HUDEP-2 (cell line): Measurements from ENCODE around the gene PCNT.

Experiments
- DNase-seq, 76 experiments: peaks; one replicate each; lab custom pipeline; 2025; ENCODE audit not compliant: unreplicated experiment in 76 of 76; lab: John Stamatoyannopoulos, UW

PCNT gene

GRCh38 chr21:46323710-46324389 is at the start of gene PCNT, which contains the start of gene C21orf58:
Gene PCNT, plus strand, starts transcription at chr21:46324156. Its CDS starts 73 bp downstream, at chr21:46324229.
Gene C21orf58, minus strand, starts transcription at chr21:46323870. Its CDS starts 1,132 bp downstream, at chr21:46322738.
- DNase-seq = peak in 75 of 76 experiments; percentile 87 to 100 (median 99)

DNA sequence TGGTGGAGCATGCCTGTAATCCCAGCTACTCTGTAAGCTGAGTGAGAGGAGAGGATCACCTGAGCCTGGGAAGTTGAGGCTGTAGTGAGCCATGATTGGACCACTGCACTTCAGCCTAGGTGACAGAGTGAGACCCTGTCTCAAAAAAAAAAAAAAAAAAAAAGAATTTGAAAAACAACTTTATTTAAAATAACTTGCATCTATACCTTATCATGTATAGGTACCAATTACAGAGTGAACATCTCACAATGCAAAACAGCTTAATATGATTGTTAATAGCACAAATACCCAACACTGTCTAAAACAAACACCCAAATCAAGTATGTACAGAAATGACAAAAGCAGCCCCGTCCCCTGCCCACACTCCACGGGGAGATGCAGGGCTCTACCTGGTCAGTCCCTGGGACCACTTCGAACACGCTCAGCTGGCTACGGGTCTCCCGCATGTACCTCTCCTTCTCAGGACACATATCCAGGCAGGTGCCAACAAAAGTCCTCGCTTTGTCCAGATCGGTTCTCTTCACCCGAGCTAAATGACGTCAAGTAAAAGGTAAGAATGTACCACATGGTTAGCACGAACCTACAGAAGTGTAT is 49.1 kb upstream of the PCNT start:
- no peak for DNase-seq

- DNase-seq = peak in 1 of 76 experiments; percentile 3
Measured at GRCh38 chr21:46284077-46284644, 39.8 kb upstream of the PCNT start.

DNA sequence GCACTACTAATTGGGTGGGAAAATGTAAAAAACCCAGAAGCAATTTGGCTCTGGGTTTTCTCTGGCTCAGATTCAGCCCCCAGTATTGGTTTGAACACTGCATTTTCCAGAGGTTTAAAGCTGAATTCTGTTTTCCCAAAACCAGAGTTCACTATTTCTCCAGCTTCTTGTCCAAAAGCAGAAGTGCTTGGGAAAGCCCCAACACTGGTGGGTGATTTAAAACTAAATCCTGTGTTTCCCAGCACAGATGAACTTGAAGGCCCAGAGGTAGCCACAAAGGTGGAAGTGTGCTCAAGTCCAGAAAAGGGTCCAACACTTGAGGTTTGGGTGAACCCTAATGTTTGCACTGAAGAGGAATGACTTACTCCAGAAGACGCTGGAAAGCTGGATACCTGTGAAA is 39.2 kb upstream of the PCNT start:
- no peak for DNase-seq

GRCh38 chr21:46285206-46285661 is 38.7 kb upstream of the PCNT start, which contains the start of gene MCM3AP:
Gene MCM3AP, minus strand, starts transcription at chr21:46285611. Its CDS starts 325 bp downstream, at chr21:46285286.
- no peak for DNase-seq

DNA sequence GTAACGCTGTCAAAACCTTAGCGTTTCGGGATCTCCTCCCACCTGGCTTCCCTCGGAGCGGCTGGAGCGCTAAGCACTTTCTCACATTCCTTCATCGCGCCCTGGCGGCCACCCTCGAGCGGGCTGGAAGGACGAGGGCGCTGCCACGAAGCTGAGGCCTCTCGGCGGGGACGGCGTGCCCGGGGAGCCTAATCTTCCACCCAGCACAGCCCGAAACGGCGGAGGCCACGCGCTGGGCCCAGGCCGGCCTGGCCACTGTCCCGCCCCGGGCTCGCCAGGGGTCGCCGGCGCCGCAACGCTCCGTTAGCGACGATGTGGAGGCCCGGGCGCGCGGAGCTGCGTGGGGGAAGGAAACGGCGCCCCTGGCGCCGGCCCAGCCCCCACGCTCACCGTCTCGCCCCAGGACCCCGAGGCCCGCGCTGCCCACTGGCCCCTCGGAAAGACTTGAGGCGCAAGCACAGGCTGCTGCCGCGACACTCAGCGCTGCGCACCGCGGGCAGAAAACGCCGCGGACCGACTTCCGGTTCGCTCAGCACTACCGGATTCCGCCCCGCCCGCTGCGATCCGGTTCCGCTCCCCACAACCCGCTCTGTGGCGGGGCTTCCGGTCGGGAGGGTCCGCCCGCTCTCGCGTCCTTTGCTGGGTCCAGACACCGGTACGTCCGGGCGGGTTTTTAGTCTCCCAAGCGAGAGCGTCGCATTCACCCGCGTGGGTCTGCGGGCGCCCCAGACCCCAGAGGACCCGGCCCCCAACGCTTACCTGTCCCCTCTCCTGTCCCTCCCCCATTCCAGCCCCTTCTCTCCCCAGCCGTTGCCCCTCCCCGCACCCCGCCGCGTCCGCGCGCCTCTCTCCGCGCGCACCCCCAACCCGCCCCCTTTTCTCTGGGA is 38.0 kb upstream of the PCNT start, which contains the start of gene YBEY:
Gene YBEY, plus strand, starts transcription at position 582 of the 887 bp plus-strand sequence. CDS start 572 bp downstream, outside the sequence.
- peak in 73 of 76 experiments; percentile 27 to 93 (median 82) for DNase-seq

GRCh38 chr21:46286648-46287002 is 37.3 kb upstream of the PCNT start:
- peak in 4 of 76 experiments; percentile 36 to 63 (median 50) for DNase-seq

- DNase-seq = no peak
Measured at GRCh38 chr21:46287541-46287940, 36.4 kb upstream of the PCNT start.

- no peak for DNase-seq
Measured at GRCh38 chr21:46289655-46290179, 34.2 kb upstream of the PCNT start.

DNA sequence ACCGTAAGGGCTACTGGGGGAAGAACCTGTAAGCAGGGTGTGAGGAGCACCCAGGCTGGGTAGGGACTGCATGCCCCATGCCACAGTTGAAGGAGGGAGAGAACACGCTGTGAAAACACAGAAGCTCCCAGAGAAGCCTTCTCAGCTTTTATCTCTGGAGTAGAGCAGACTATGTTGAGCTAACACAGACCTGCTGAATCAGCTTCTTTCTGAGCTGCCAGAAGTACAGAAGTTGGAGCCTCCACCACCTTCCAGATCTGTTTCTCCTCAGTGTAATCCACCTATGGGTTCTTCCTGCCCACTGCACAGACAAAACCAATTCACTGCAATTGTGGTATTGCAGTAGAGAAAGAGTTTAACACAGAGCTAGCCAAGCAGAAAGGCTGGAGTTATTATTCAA is 32.4 kb upstream of the PCNT start:
- no peak for DNase-seq

- DNase-seq = peak in 62 of 76 experiments; percentile 12 to 86 (median 44)
Measured at GRCh38 chr21:46294647-46295176, 29.2 kb upstream of the PCNT start.

DNA sequence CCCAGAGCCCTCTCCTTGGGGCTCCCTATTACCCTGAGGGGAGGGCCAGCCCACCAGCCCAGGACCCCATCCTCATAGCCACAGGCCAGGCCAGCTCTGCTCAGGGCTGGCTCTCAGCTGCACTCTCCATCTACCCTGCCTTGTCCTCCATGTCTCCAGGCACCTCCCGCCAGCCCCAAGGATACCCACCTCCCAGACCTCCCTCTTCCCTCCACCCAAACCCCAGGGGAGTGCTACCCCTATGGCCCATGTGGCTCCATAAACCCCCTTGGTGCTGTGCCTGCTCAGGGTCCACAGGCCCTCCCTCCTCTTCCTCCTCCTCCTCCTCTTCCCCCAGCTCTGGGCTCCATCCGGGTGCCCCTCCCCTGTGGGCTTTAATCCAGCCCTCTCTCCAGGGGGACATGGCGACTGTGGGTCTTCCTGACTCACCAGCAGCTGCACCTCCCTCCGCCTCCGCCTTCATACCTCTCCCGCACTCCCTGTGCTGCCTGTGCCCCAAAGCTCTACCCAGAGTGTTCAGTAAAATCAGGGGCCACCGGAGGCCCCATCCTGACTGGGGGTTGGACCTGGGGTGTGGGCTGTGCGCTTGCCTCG is 28.7 kb upstream of the PCNT start:
- peak in 1 of 76 experiments; percentile 16 for DNase-seq

DNA sequence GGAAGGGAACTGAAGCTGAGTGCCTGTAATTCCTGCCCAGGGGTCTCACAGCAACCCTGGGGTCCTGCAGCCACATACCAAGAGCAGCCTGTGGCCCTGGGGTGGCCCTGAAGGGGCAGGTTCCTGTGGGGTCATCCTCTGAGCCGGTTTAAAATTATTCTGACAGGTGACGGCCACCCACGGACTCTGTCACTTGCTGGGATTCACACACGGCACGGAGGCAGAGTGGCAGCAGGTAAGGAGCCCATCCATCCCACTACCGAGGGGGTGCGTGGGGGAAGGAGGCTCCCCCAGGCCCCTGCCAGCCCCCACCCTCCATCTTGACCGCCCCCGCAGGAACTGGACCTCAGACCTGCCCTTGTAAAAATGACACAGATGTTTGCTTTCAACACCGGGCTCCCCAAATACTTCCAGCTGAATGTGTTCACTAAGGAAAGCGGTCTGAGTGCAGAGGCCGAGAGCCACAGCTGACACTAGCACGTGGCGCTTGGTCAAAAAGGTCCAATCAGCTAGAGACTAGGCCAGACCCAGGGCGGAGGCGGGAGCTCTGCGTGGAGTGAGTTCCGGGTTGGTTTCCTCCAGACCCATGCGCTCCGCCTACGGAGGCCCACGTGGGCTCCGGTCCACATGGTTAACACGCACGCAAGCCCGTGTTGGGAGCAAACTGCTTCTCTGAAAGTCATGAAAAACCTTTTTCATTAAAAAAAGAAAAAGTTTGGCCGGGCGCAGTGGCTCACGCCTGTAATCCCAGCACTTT is 27.8 kb upstream of the PCNT start:
- DNase-seq = no peak

DNA sequence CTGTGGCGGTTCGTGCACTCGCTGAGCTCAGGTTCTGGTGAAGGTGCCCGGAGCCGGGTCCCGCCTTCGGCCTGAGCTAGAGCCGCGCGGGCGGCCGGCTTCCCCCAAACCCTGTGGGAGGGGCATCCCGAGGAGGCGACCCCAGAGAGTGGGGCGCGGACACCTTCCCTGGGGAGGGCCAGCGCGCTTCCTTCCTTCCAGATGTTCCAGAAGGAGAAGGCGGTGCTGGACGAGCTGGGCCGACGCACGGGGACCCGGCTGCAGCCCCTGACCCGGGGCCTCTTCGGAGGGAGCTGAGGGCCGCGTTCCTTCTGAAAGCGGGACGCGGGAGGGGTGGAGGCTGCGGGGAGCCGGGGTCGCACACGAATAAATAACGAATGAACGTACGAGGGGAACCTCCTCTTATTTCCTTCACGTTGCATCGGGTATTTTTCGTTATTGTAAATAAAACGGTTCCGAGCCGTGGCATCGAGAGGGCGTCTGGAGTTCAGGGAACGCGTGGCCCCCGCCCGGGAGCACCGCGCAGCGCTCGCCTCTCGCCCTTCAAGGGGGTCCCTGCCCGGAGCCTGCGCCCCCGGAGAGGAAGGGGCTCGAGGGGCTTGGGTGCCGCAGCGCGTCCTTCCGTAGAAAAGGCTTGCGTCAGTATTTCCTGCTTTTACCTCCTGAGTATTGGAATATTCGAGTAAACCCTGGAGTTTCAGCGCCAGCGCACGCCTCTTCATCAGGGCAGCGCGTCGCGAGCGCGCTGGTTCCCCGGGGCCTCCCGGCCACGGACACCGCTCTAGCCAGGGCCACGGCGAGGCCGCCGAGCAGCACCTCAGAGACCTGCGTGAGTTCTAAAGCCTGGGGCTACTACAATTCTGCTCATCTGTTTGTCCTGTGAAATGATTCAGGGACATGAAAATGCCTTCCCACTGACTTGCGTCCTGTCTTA is 26.4 kb upstream of the PCNT start:
- DNase-seq = no peak

- no peak for DNase-seq
Measured at GRCh38 chr21:46299167-46299566, 24.8 kb upstream of the PCNT start.

- no peak for DNase-seq
Measured at GRCh38 chr21:46301759-46302158, 22.2 kb upstream of the PCNT start.

GRCh38 chr21:46304437-46304836 is 19.5 kb upstream of the PCNT start:
- DNase-seq = no peak

GRCh38 chr21:46304955-46305354 is 19.0 kb upstream of the PCNT start:
- peak in 70 of 76 experiments; percentile 25 to 88 (median 66) for DNase-seq
